Peyer's patch (tissue), 4 donors: ENCODE results near the gene PTGER3.

Source experiments
- POLR2A ChIP-seq, 2 donors: fragments of 450-650 bp; IDR thresholded peaks; one replicate each; pipeline ENCODE4 v1.5.1; 2017; ENCODE audit warnings: antibody characterized with exemption in 2 of 2, mild to moderate bottlenecking in 2 of 2, moderate library complexity in 2 of 2
- TF ChIP-seq, protein P1 (sequence below), 6 experiments: fragments of 450-650 bp in 4 of 6; fragments of 200-600 bp in 2 of 6; sonication (generic) in 1 of 6; IDR thresholded peaks; one replicate each; pipeline ENCODE4 v1.5.1; 2017 to 2019; ENCODE audit warnings: antibody characterized with exemption in 6 of 6, mild to moderate bottlenecking in 3 of 6, moderate library complexity in 1 of 6

DNA sequence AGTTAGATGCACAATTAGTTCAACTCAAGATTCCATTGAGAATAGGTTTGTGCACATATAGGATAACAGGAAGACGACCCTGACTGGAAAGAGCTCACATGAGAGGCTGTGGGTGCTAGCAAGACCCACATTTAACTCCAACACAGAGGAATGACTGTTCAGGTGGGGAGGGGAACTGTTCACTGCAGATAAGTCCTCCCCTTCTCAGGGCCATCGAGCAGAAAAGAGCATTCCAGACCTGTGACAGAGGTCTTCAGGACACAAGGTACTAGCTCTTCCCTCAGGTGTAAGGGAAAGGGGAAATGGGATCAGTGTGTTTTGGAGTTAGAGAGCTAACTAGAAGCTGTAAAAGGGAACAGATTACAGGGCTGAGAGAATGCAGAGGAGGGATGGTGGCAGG lies 8.7 kb downstream of the PTGER3 start:
- TF ChIP-seq, protein P1, sequence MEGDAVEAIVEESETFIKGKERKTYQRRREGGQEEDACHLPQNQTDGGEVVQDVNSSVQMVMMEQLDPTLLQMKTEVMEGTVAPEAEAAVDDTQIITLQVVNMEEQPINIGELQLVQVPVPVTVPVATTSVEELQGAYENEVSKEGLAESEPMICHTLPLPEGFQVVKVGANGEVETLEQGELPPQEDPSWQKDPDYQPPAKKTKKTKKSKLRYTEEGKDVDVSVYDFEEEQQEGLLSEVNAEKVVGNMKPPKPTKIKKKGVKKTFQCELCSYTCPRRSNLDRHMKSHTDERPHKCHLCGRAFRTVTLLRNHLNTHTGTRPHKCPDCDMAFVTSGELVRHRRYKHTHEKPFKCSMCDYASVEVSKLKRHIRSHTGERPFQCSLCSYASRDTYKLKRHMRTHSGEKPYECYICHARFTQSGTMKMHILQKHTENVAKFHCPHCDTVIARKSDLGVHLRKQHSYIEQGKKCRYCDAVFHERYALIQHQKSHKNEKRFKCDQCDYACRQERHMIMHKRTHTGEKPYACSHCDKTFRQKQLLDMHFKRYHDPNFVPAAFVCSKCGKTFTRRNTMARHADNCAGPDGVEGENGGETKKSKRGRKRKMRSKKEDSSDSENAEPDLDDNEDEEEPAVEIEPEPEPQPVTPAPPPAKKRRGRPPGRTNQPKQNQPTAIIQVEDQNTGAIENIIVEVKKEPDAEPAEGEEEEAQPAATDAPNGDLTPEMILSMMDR (IDR thresholded peaks at IDR 0.05), result no peak
- no peak for TF ChIP-seq POLR2A (IDR thresholded peaks at IDR 0.05)
